ENCODE measurements around the gene DIS3L2.

- no peak for TF ChIP-seq CTCF (IDR thresholded peaks at IDR 0.05)
- TF ChIP-seq POLR2A (IDR thresholded peaks at IDR 0.05): no peak
Observed at GRCh38 chr2:232351686-232352510, 390.4 kb downstream of the DIS3L2 start.
